HCT116 (cell line): ENCODE data around the gene IL36G. TPM values are rescaled to one million over a fixed set of nuclear protein-coding genes. Genes with fewer than 3 reads are reported as not detected.

Experiments
- ATAC-seq: fragments of 200-7000 bp; cut with Tn5 transposase; 2 replicates; pipeline ENCODE4 v1.9.1; 2020; ENCODE audit warnings: mild to moderate bottlenecking, moderate library complexity
- BruUV-seq: library from RNA; stranded (reverse); fragments of 400-500 nt; replicated peaks from 2 replicates; lab custom pipeline; 2021; lab: Mats Ljungman, UMichigan
- CTCF ChIA-PET: fragments of 300-600 bp; sonication (Branson Sonifier 250); formaldehyde crosslinking; loops from one replicate; lab custom pipeline; 2021; ENCODE audit warnings: antibody characterized with exemption; lab: Charles Lee
- POLR2A ChIA-PET: fragments of 300-600, 350-600 bp; sonication (Branson Sonifier 250); formaldehyde crosslinking; loops from one replicate; lab custom pipeline; 2021; ENCODE audit warnings: antibody characterized with exemption; lab: Charles Lee
- RAD21 ChIA-PET, 2 experiments: fragments of 300-600 bp; sonication (Branson Sonifier 250); formaldehyde crosslinking; loops; one replicate each; lab custom pipeline; 2023; ENCODE audit warnings: low total read pairs in 2 of 2; ENCODE audit not compliant: uncharacterized antibody in 2 of 2, unreplicated experiment in 2 of 2, low non-redundant PET in 1 of 2; lab: Charles Lee
- DNase-seq: peaks from one replicate; pipeline ENCODE4 v3.0.0-alpha.2; 2010; ENCODE audit warnings: low read depth, low spot score
- H2AFZ ChIP-seq: fragments of 200-600 bp; shearing (Covaris generic), sonication (generic); 2 replicates; pipeline ENCODE4 v1.6.1; 2017; ENCODE audit warnings: low read depth, mixed run types, mixed read lengths, antibody characterized with exemption, low read length; ENCODE audit not compliant: poor library complexity, severe bottlenecking
- H3K27ac ChIP-seq: 2 replicates; pipeline ENCODE4 v1.5.1; 2012; ENCODE audit warnings: low read depth, low read length
- H3K27me3 ChIP-seq: fragments of 200-600 bp; sonication (generic); 2 replicates; pipeline ENCODE4 v1.6.1; 2016; ENCODE audit warnings: mixed run types, low read length, mixed read lengths; ENCODE audit not compliant: insufficient read depth
- H3K36me3 ChIP-seq, 2 experiments: fragments of 200-500 bp in 1 of 2; fragments of 200-600 bp in 1 of 2; sonication (Bioruptor generic) in 1 of 2; sonication (generic) in 1 of 2; 2 replicates each; pipeline versions ENCODE4 v1.5.1 to v1.6.1; 2014 to 2016; ENCODE audit warnings: low read length in 2 of 2, inconsistent platforms in 1 of 2, mixed read lengths in 1 of 2, mixed run types in 1 of 2; ENCODE audit not compliant: insufficient read depth in 2 of 2, control insufficient read depth in 1 of 2
- H3K4me1 ChIP-seq, 2 experiments: fragments of 200-600 bp in 1 of 2; sonication (generic) in 1 of 2; 2 replicates each; pipeline versions ENCODE4 v1.5.1 to v1.6.1; 2012 to 2017; ENCODE audit warnings: low read length in 2 of 2, inconsistent platforms in 1 of 2, mild to moderate bottlenecking in 1 of 2, mixed read lengths in 1 of 2, mixed run types in 1 of 2, moderate library complexity in 1 of 2; ENCODE audit not compliant: insufficient read depth in 2 of 2, control insufficient read depth in 1 of 2
- H3K4me2 ChIP-seq: fragments of 200-600 bp; sonication (generic); 2 replicates; pipeline ENCODE4 v1.6.1; 2017; ENCODE audit warnings: mixed run types, low read length, mixed read lengths
- H3K4me3 ChIP-seq, 2 experiments: fragments of 200-600 bp in 1 of 2; sonication (generic) in 1 of 2; replicated peaks in 1 of 2; 2 replicates each; pipeline ENCODE4 v1.5.1; 2011 to 2016; ENCODE audit warnings: low read length in 2 of 2, control low read depth in 1 of 2, low read depth in 1 of 2, mild to moderate bottlenecking in 1 of 2, mixed read lengths in 1 of 2, mixed run types in 1 of 2
- H3K79me2 ChIP-seq: fragments of 200-600 bp; sonication (generic); 2 replicates; pipeline ENCODE4 v1.6.1; 2017; ENCODE audit warnings: mild to moderate bottlenecking, mixed run types, low read length, moderate library complexity, mixed read lengths; ENCODE audit not compliant: insufficient read depth
- H3K9ac ChIP-seq: fragments of 200-600 bp; sonication (generic); 2 replicates; pipeline ENCODE4 v1.6.1; 2016; ENCODE audit warnings: low read length, mixed read lengths
- H3K9me2 ChIP-seq: fragments of 200-600 bp; sonication (generic), shearing (Covaris generic); 2 replicates; pipeline ENCODE4 v1.6.1; 2017; ENCODE audit warnings: mixed run types, mild to moderate bottlenecking, moderate library complexity; ENCODE audit not compliant: insufficient read depth
- H3K9me3 ChIP-seq, 2 experiments: fragments of 200-500 bp in 1 of 2; fragments of 200-600 bp in 1 of 2; sonication (Bioruptor generic) in 1 of 2; sonication (generic) in 1 of 2; 2 replicates each; pipeline ENCODE4 v1.6.1; 2014 to 2017; ENCODE audit warnings: low read length in 2 of 2, mixed read lengths in 2 of 2, inconsistent platforms in 1 of 2, low read depth in 1 of 2, mild to moderate bottlenecking in 1 of 2, mixed run types in 1 of 2, moderate library complexity in 1 of 2; ENCODE audit not compliant: control insufficient read depth in 1 of 2, insufficient read depth in 1 of 2
- H4K20me1 ChIP-seq: fragments of 200-600 bp; sonication (generic), shearing (Covaris generic); 2 replicates; pipeline ENCODE4 v1.6.1; 2017; ENCODE audit warnings: mixed run types, mild to moderate bottlenecking, moderate library complexity; ENCODE audit not compliant: insufficient read depth
- CBX3 ChIP-seq: IDR thresholded peaks from 2 replicates; pipeline ENCODE4 v1.6.1; 2012; ENCODE audit warnings: low read depth
- CEBPB ChIP-seq: IDR thresholded peaks from 2 replicates; pipeline ENCODE4 v1.6.1; 2012; ENCODE audit warnings: low read depth
- CTCF ChIP-seq, 3 experiments: fragments of 200-600 bp in 1 of 3; sonication (generic) in 1 of 3; IDR thresholded peaks in 2 of 3; conservative IDR thresholded peaks in 1 of 3; 2 replicates each; pipeline ENCODE4 v1.5.1; 2012 to 2017; ENCODE audit warnings: low read depth in 2 of 3, low read length in 2 of 3, antibody characterized with exemption in 1 of 3, borderline replicate concordance in 1 of 3, control low read depth in 1 of 3, mild to moderate bottlenecking in 1 of 3, mixed read lengths in 1 of 3, mixed run types in 1 of 3, moderate library complexity in 1 of 3; ENCODE audit not compliant: insufficient read depth in 1 of 3
- ELF1 ChIP-seq: IDR thresholded peaks from 2 replicates; pipeline ENCODE4 v1.6.1; 2012; ENCODE audit warnings: low read depth, borderline replicate concordance
- EZH2 ChIP-seq: fragments of 200-600 bp; sonication (generic); IDR thresholded peaks from 2 replicates; pipeline ENCODE4 v1.6.1; 2017; ENCODE audit warnings: antibody characterized with exemption, mixed run types
- EZH2phosphoT487 ChIP-seq: fragments of 200-600 bp; IDR thresholded peaks from 2 replicates; pipeline ENCODE4 v1.6.1; 2018; ENCODE audit warnings: antibody characterized with exemption, borderline replicate concordance
- FOSL1 ChIP-seq: IDR thresholded peaks from 2 replicates; pipeline ENCODE4 v1.6.1; 2012; ENCODE audit warnings: low read depth
- JUND ChIP-seq: IDR thresholded peaks from 2 replicates; pipeline ENCODE4 v1.6.1; 2012
- POLR2A ChIP-seq: IDR thresholded peaks from 2 replicates; pipeline ENCODE4 v1.7.0; 2011; ENCODE audit warnings: borderline replicate concordance; ENCODE audit not compliant: insufficient read depth, insufficient read length; ENCODE audit errors: extremely low read depth
- POLR2AphosphoS5 ChIP-seq: IDR thresholded peaks from 2 replicates; pipeline ENCODE4 v1.6.1; 2011; ENCODE audit warnings: mild to moderate bottlenecking, low read depth, low read length, moderate library complexity
- REST ChIP-seq: IDR thresholded peaks from 2 replicates; pipeline ENCODE4 v1.6.1; 2012; ENCODE audit warnings: low read depth
- SIN3A ChIP-seq: IDR thresholded peaks from 2 replicates; pipeline ENCODE4 v1.6.1; 2012; ENCODE audit warnings: low read depth
- SRF ChIP-seq: IDR thresholded peaks from 2 replicates; pipeline ENCODE4 v1.6.1; 2012; ENCODE audit warnings: low read depth
- TCF7L2 ChIP-seq: IDR thresholded peaks from 2 replicates; pipeline ENCODE4 v1.7.0; 2011; ENCODE audit warnings: borderline replicate concordance, inconsistent platforms; ENCODE audit not compliant: insufficient read depth, insufficient read length; ENCODE audit errors: extremely low read depth
- YY1 ChIP-seq: IDR thresholded peaks from 2 replicates; pipeline ENCODE4 v1.6.1; 2011; ENCODE audit warnings: low read length, low read depth, moderate library complexity, mild to moderate bottlenecking; ENCODE audit not compliant: insufficient replicate concordance; ENCODE audit errors: extremely low read depth
- ZFX ChIP-seq: fragments of 450-650 bp; IDR thresholded peaks from 2 replicates; pipeline ENCODE4 v1.6.1; 2017
- ZNF274 ChIP-seq: fragments of 200-500 bp; sonication (Bioruptor generic); IDR thresholded peaks from 2 replicates; pipeline ENCODE4 v1.6.1; 2014; ENCODE audit warnings: mild to moderate bottlenecking, low read depth, low read length, inconsistent platforms
- intact Hi-C: fragments of 100-400 bp; cut with micrococcal nuclease; formaldehyde crosslinking; loops from 2 replicates; pipeline ENCODE4 v1.10.0; 2022
- total RNA-seq: library from RNA; stranded (reverse); gene quantifications from one replicate; pipeline ENCODE4 v1.2.1, GENCODE V29; 2021; ENCODE audit not compliant: unreplicated experiment

The IL36G gene
- total RNA-seq, 1 experiment from 2014 or later, result not detected

DNA sequence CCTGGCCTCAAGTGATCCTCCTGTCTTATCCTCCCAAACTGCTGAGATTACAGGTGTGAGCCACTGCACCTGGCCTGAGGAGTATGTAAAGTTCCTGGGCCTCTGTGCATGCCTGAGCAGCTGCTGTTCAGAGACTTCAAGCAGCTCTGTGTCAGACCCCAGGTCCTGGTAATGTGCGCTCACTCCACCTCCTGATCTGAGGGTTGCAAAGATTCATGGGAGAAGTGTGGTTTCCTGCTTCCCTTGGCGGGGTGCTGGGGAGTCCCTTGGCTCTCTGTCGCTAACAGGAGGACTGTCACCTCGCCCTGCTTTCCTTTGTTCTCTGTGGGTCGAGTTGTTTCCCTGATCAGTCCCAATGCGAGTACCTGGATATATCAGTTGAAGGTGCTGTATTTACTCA, 18.8 kb downstream of the IL36G start:
- H3K79me2 ChIP-seq, result no peaks in the 10 kb centered on the region
- no peaks in the 10 kb centered on the region; the same call in 1 of the 2 replicates for H3K9me2 ChIP-seq
- DNase-seq, result no peak
- no peak overlapping the region for H3K9ac ChIP-seq
- no peaks in the 10 kb centered on the region for H3K27me3 ChIP-seq
- intact Hi-C loops, result no loop called here
- no peak for TF ChIP-seq EZH2
- TF ChIP-seq EZH2phosphoT487, result no peak
- no peak for TF ChIP-seq FOSL1
- TF ChIP-seq SRF, result no peak
- no peak for TF ChIP-seq JUND
- no peak for TF ChIP-seq CEBPB
- TF ChIP-seq YY1, result no peak
- no peak for TF ChIP-seq ZNF274
- no peak for TF ChIP-seq ZFX
- TF ChIP-seq TCF7L2, result no peak
- no peak for TF ChIP-seq POLR2A
- TF ChIP-seq ELF1, result no peak
- TF ChIP-seq CBX3, result no peak
- BruUV-seq, result no TSS peak
- H4K20me1 ChIP-seq, result no peaks in the 10 kb centered on the region
- CTCF ChIA-PET, result no interaction called here
- POLR2A ChIA-PET, result no interaction called here
- no peaks in the 10 kb centered on the region for H3K36me3 ChIP-seq
- H3K27ac ChIP-seq, result no peak overlapping the region
- H3K4me3 ChIP-seq, result no peak overlapping the region
- peaks cover 15 to 24% of the 10 kb centered on the region in 2 experiments; a peak in 3 of 4 replicates for H3K9me3 ChIP-seq
- no peak overlapping the region for H3K4me2 ChIP-seq
- H3K4me1 ChIP-seq, result no peaks in the 10 kb centered on the region
- no peak overlapping the region for H2AFZ ChIP-seq
- RAD21 ChIA-PET, result no interaction called here
- no peak for ATAC-seq

GRCh38 chr2:112997151-112997550, 19.3 kb downstream of the IL36G start:
- Histone ChIP-seq H3K79me2 (no peaks in the 10 kb centered on the region), H3K4me2 (no peak overlapping the region), H3K9ac (no peak overlapping the region), H3K9me3 (peaks cover 15 to 25% of the 10 kb centered on the region in 2 experiments; a peak in 3 of 4 replicates), H3K36me3 (no peaks in the 10 kb centered on the region), H3K27me3 (no peaks in the 10 kb centered on the region), H2AFZ (no peak overlapping the region), H3K4me3 (no peak overlapping the region), H4K20me1 (no peaks in the 10 kb centered on the region), H3K27ac (no peak overlapping the region), H3K4me1 (no peaks in the 10 kb centered on the region), H3K9me2 (no peaks in the 10 kb centered on the region)
- ATAC-seq (no peak), DNase-seq (no peak)
- BruUV-seq, result no TSS peak
- ChIA-PET CTCF (no interaction called here), RAD21 (no interaction called here), POLR2A (no interaction called here)
- intact Hi-C loops, result no loop called here
- no peak for TF ChIP-seq REST
- no peak for TF ChIP-seq TCF7L2
- no peak for TF ChIP-seq POLR2A
- no peak for TF ChIP-seq CTCF (IDR thresholded peaks at IDR 0.05 in 2 of 3, conservative IDR thresholded peaks at IDR 0.05 in 1 of 3; ENCODE audit: borderline replicate concordance in 1 of 3, insufficient read depth in 1 of 3, low read depth in 2 of 3, low read length in 2 of 3)
- no peak for TF ChIP-seq EZH2phosphoT487
- no peak for TF ChIP-seq POLR2AphosphoS5
- no peak for TF ChIP-seq CBX3
- no peak for TF ChIP-seq SIN3A
